Frontal cortex (tissue), 4 donors: Measurements from ENCODE around the gene MPV17L. TPM values are rescaled to one million over a fixed set of nuclear protein-coding genes. Genes with fewer than 3 reads are reported as not detected.
"Not testable (repeated sequence)": the region's sequence is repeated elsewhere in the genome, so short reads cannot be mapped to it uniquely, and the experiment has no call there.

Source experiments
- DNase-seq, 2 donors: peaks; one replicate each; pipeline ENCODE4 v3.0.0; 2012; ENCODE audit warnings: low spot score in 2 of 2
- FAIRE-seq: peaks from 2 replicates; lab custom pipeline; 2012; peaks lifted over from hg19 to GRCh38; lab: Jason Lieb, UNC
- total RNA-seq: library from RNA; depleted of rRNA; stranded (reverse); fragments of >200 nt; gene quantifications from one replicate; pipeline ENCODE4 v1.2.3, GENCODE V29; 2014
- donor health status: control.
- donor health status: control.
- donor health status: control.

MPV17L gene
- total RNA-seq, 1 donor from 2014 or later, result 13.9 TPM

GRCh38 chr16:15445450-15445849 lies 49.9 kb downstream of the MPV17L start:
- FAIRE-seq (no peak), DNase-seq (no peak)

GRCh38 chr16:15446901-15447300 lies 51.3 kb downstream of the MPV17L start:
- no peak for DNase-seq
- no peak for FAIRE-seq

GRCh38 chr16:15450624-15451023 lies 55.1 kb downstream of the MPV17L start:
- no peak for FAIRE-seq
- no peak for DNase-seq

- FAIRE-seq, result no peak
- no peak for DNase-seq
Measured at GRCh38 chr16:15451098-15451731, 55.7 kb downstream of the MPV17L start.

GRCh38 chr16:15452246-15452855 lies 56.8 kb downstream of the MPV17L start:
- DNase-seq (no peak), FAIRE-seq (no peak)

- not testable (repeated sequence) for FAIRE-seq, DNase-seq
Measured at GRCh38 chr16:15453296-15453695, 57.7 kb downstream of the MPV17L start.

- FAIRE-seq, DNase-seq: not testable (repeated sequence)
Measured at GRCh38 chr16:15454933-15455332, 59.4 kb downstream of the MPV17L start.

GRCh38 chr16:15457400-15457799 lies 61.8 kb downstream of the MPV17L start:
- DNase-seq (no peak), FAIRE-seq (no peak)

- DNase-seq, result no peak
- FAIRE-seq, result no peak
Measured at GRCh38 chr16:15457958-15458357, 62.4 kb downstream of the MPV17L start.

- FAIRE-seq, result no peak
- no peak for DNase-seq
Measured at GRCh38 chr16:15459791-15460190, 64.2 kb downstream of the MPV17L start.

- DNase-seq (no peak), FAIRE-seq (no peak)
Measured at GRCh38 chr16:15460601-15461000, 65.0 kb downstream of the MPV17L start.

- no peak for FAIRE-seq
Measured at GRCh38 chr16:15461376-15461775, 65.8 kb downstream of the MPV17L start.

More at GRCh38 chr16:15461376-15461775, 65.8 kb downstream of the MPV17L start:
- no peak for DNase-seq

Other genes with a start within 250 kb of the MPV17L start
- 0.82 TPM for gene NPIPA5, start 17.5 kb upstream of the MPV17L start, total RNA-seq
- 81.1 TPM for gene BMERB1, start 38.8 kb downstream of the MPV17L start, total RNA-seq
- 20.4 TPM for gene MARF1, start 247.4 kb downstream of the MPV17L start, total RNA-seq